Measurements from ENCODE around the gene SH3RF3.

SH3RF3 gene

DNA sequence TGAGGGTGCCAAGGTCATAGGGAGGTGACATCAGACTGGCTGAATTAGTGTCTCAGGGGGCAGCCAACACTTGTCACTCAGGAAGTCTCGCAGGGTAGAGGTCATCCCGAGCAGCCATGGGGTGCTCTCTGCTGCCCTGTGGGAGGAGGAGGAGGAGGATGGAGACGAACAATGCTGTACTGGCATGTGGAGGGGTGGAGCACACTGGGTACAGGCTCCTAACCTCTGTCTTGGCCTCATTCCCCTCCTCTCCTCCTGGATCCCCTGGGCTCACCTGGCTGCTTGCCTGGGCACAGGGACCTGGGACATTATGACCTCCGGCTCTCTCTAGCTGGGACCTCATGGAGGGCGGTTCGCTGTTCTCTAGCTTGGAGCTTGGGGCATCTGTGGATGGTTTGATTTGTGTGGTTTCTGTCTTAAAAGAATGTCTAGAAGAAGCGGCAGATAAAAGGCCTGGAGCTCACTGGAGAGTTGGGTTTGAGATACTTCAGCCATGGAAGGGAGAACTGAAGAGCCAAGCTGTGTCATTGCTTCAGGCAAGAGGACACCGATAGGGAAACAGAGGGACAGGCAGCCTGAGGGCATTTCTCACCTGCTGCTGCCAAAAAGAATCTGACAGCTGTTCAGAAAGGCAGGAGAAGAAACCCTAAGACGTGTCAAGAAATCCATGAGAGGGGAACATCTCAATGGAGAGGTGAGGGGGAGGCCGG lies 351.6 kb downstream of the SH3RF3 start:
- peaks cover 0 to 8% of the 10 kb centered on the region in 2 experiments for H3K4me1 ChIP-seq (ENCODE audit: control insufficient read depth in 1 of 2, insufficient read depth in 2 of 2, low read length in 2 of 2)
- no peak overlapping the region for H4K8ac ChIP-seq (ENCODE audit: low read depth, low read length)
- no peaks in the 10 kb centered on the region for H3K36me3 ChIP-seq (ENCODE audit: control insufficient read depth in 1 of 2, insufficient read depth in 2 of 2, low read length in 2 of 2)
- H3K9me3 ChIP-seq (ENCODE audit: insufficient read depth, low read depth, low read length) = no peaks in the 10 kb centered on the region
- no peak overlapping the region for H2AFZ ChIP-seq (ENCODE audit: insufficient read depth, low read length, poor library complexity)
- no peak overlapping the region for H3K9ac ChIP-seq (ENCODE audit: low read length)
- no peak overlapping the region for H3K4me3 ChIP-seq (ENCODE audit: low read depth, low read length)
- H3K4me2 ChIP-seq (ENCODE audit: low read length) = no peak overlapping the region
- WGBS (ENCODE audit: extremely low coverage, insufficient coverage, insufficient read length) = no CpG with 5 or more reads among the region's 10 CpGs
- no peak overlapping the region for H3K14ac ChIP-seq (ENCODE audit: low read length)
- H3K18ac ChIP-seq (ENCODE audit: low read length) = no peak overlapping the region
- H2BK5ac ChIP-seq (ENCODE audit: low read depth, low read length, poor library complexity) = no peak overlapping the region
- no peaks in the 10 kb centered on the region for H3K27me3 ChIP-seq (ENCODE audit: insufficient read depth, low read length)
- H3K27ac ChIP-seq (ENCODE audit: low read depth, low read length) = no peak overlapping the region
- H4K91ac ChIP-seq (ENCODE audit: low read depth, low read length) = no peak overlapping the region
- no peak overlapping the region for H4K12ac ChIP-seq (ENCODE audit: low read depth, low read length)
- H2BK12ac ChIP-seq (ENCODE audit: low read length) = no peak overlapping the region
- H3K4ac ChIP-seq (ENCODE audit: low read depth, low read length) = no peak overlapping the region
- no peak overlapping the region for H2BK120ac ChIP-seq (ENCODE audit: insufficient read depth, low read length, poor library complexity)
- H3K79me2 ChIP-seq (ENCODE audit: control insufficient read depth, insufficient read depth, low read length, poor library complexity) = no peaks in the 10 kb centered on the region
- H3K79me1 ChIP-seq (ENCODE audit: low read length) = peaks cover 3% of the 10 kb centered on the region
- no peak overlapping the region for H3K23ac ChIP-seq (ENCODE audit: low read length)
- peak; percentile 44 to 71 for DNase-seq
- no peak overlapping the region for H2AK5ac ChIP-seq (ENCODE audit: low read length)

DNA sequence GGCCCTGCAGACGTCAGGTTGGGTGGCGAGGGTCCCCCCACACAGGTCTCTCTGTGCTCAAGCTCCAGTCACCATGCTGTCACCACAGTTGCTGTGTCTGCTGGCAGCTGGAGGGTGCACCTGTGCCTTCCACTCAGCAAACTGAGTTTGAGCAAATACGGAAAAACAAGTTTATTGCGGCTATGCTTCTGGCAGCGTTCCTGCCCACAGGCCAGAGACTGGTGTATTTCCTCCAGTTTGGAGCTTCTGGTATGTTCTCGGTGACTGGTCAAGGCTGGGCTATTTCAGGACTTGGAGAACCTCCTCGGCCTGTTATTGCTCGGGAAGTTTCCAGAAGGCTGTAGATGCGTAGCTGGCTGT lies 352.2 kb downstream of the SH3RF3 start:
- Histone ChIP-seq H2AK5ac (ENCODE audit: low read length) (no peak overlapping the region), H3K79me2 (ENCODE audit: control insufficient read depth, insufficient read depth, low read length, poor library complexity) (no peaks in the 10 kb centered on the region), H3K4me1 (ENCODE audit: control insufficient read depth in 1 of 2, insufficient read depth in 2 of 2, low read length in 2 of 2) (peaks cover 0 to 8% of the 10 kb centered on the region in 2 experiments), H3K14ac (ENCODE audit: low read length) (no peak overlapping the region), H3K9me3 (ENCODE audit: insufficient read depth, low read depth, low read length) (no peaks in the 10 kb centered on the region), H4K12ac (ENCODE audit: low read depth, low read length) (no peak overlapping the region), H3K9ac (ENCODE audit: low read length) (no peak overlapping the region), H4K91ac (ENCODE audit: low read depth, low read length) (no peak overlapping the region), H2BK12ac (ENCODE audit: low read length) (no peak overlapping the region), H3K4me2 (ENCODE audit: low read length) (no peak overlapping the region), H2AFZ (ENCODE audit: insufficient read depth, low read length, poor library complexity) (no peak overlapping the region), H3K4me3 (ENCODE audit: low read depth, low read length) (no peak overlapping the region), H3K36me3 (ENCODE audit: control insufficient read depth in 1 of 2, insufficient read depth in 2 of 2, low read length in 2 of 2) (no peaks in the 10 kb centered on the region), H3K27me3 (ENCODE audit: insufficient read depth, low read length) (no peaks in the 10 kb centered on the region), H2BK120ac (ENCODE audit: insufficient read depth, low read length, poor library complexity) (no peak overlapping the region), H3K4ac (ENCODE audit: low read depth, low read length) (no peak overlapping the region), H3K18ac (ENCODE audit: low read length) (no peak overlapping the region), H4K8ac (ENCODE audit: low read depth, low read length) (no peak overlapping the region), H3K23ac (ENCODE audit: low read length) (no peak overlapping the region), H3K27ac (ENCODE audit: low read depth, low read length) (no peak overlapping the region), H2BK5ac (ENCODE audit: low read depth, low read length, poor library complexity) (no peak overlapping the region), H3K79me1 (ENCODE audit: low read length) (peaks cover 3% of the 10 kb centered on the region)
- DNase-seq = peak; percentile 93 to 96
- WGBS (ENCODE audit: extremely low coverage, insufficient coverage, insufficient read length) = no CpG with 5 or more reads among the region's 9 CpGs

DNA sequence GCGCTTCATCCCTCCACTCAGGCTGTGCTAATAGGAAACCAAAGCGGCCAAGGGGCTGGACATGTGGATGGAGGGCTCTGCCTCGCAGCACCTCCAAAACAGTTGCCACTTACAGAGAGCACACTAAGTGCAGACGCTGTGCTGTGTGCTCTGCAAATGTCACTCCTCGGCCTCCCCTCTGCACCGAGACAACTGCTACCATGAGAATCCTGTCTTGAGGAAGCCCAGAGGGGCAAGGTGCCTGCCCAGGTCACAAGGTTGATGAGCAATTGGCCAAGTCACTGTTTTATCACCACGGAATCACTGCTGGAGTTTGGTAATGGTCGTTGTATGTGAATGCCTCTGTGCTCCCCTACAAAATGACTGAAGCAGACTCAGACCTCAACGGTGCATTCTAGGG lies 352.6 kb downstream of the SH3RF3 start:
- H3K27me3 ChIP-seq (ENCODE audit: insufficient read depth, low read length) = no peaks in the 10 kb centered on the region
- H2AFZ ChIP-seq (ENCODE audit: insufficient read depth, low read length, poor library complexity) = no peak overlapping the region
- no CpG with 5 or more reads among the region's 9 CpGs for WGBS (ENCODE audit: extremely low coverage, insufficient coverage, insufficient read length)
- no peak overlapping the region for H3K14ac ChIP-seq (ENCODE audit: low read length)
- H3K79me2 ChIP-seq (ENCODE audit: control insufficient read depth, insufficient read depth, low read length, poor library complexity) = no peaks in the 10 kb centered on the region
- H3K4me2 ChIP-seq (ENCODE audit: low read length) = no peak overlapping the region
- H3K36me3 ChIP-seq (ENCODE audit: control insufficient read depth in 1 of 2, insufficient read depth in 2 of 2, low read length in 2 of 2) = no peaks in the 10 kb centered on the region
- H4K8ac ChIP-seq (ENCODE audit: low read depth, low read length) = no peak overlapping the region
- H4K91ac ChIP-seq (ENCODE audit: low read depth, low read length) = no peak overlapping the region
- no peak overlapping the region for H3K27ac ChIP-seq (ENCODE audit: low read depth, low read length)
- H2BK12ac ChIP-seq (ENCODE audit: low read length) = no peak overlapping the region
- peaks cover 0 to 8% of the 10 kb centered on the region in 2 experiments for H3K4me1 ChIP-seq (ENCODE audit: control insufficient read depth in 1 of 2, insufficient read depth in 2 of 2, low read length in 2 of 2)
- no peak overlapping the region for H4K12ac ChIP-seq (ENCODE audit: low read depth, low read length)
- no peaks in the 10 kb centered on the region for H3K9me3 ChIP-seq (ENCODE audit: insufficient read depth, low read depth, low read length)
- no peak overlapping the region for H2BK120ac ChIP-seq (ENCODE audit: insufficient read depth, low read length, poor library complexity)
- H3K18ac ChIP-seq (ENCODE audit: low read length) = no peak overlapping the region
- peaks cover 3% of the 10 kb centered on the region for H3K79me1 ChIP-seq (ENCODE audit: low read length)
- H3K4me3 ChIP-seq (ENCODE audit: low read depth, low read length) = no peak overlapping the region
- no peak overlapping the region for H3K4ac ChIP-seq (ENCODE audit: low read depth, low read length)
- H3K9ac ChIP-seq (ENCODE audit: low read length) = no peak overlapping the region
- no peak overlapping the region for H2BK5ac ChIP-seq (ENCODE audit: low read depth, low read length, poor library complexity)
- H3K23ac ChIP-seq (ENCODE audit: low read length) = no peak overlapping the region
- H2AK5ac ChIP-seq (ENCODE audit: low read length) = no peak overlapping the region
- peak; percentile 38 to 51 for DNase-seq

- Histone ChIP-seq H3K9me3 (ENCODE audit: insufficient read depth, low read depth, low read length) (no peaks in the 10 kb centered on the region), H2AFZ (ENCODE audit: insufficient read depth, low read length, poor library complexity) (no peak overlapping the region), H3K23ac (ENCODE audit: low read length) (no peak overlapping the region), H3K27ac (ENCODE audit: low read depth, low read length) (no peak overlapping the region), H2BK12ac (ENCODE audit: low read length) (no peak overlapping the region), H4K8ac (ENCODE audit: low read depth, low read length) (no peak overlapping the region), H2AK5ac (ENCODE audit: low read length) (no peak overlapping the region), H2BK5ac (ENCODE audit: low read depth, low read length, poor library complexity) (no peak overlapping the region), H3K4ac (ENCODE audit: low read depth, low read length) (no peak overlapping the region), H4K12ac (ENCODE audit: low read depth, low read length) (no peak overlapping the region), H3K9ac (ENCODE audit: low read length) (no peak overlapping the region), H3K4me2 (ENCODE audit: low read length) (no peak overlapping the region), H3K27me3 (ENCODE audit: insufficient read depth, low read length) (no peaks in the 10 kb centered on the region), H2BK120ac (ENCODE audit: insufficient read depth, low read length, poor library complexity) (no peak overlapping the region), H3K4me1 (ENCODE audit: control insufficient read depth in 1 of 2, insufficient read depth in 2 of 2, low read length in 2 of 2) (peaks cover 5 to 13% of the 10 kb centered on the region in 2 experiments), H3K79me1 (ENCODE audit: low read length) (peaks cover 3% of the 10 kb centered on the region), H3K18ac (ENCODE audit: low read length) (no peak overlapping the region), H3K36me3 (ENCODE audit: control insufficient read depth in 1 of 2, insufficient read depth in 2 of 2, low read length in 2 of 2) (no peaks in the 10 kb centered on the region), H4K91ac (ENCODE audit: low read depth, low read length) (no peak overlapping the region), H3K79me2 (ENCODE audit: control insufficient read depth, insufficient read depth, low read length, poor library complexity) (no peaks in the 10 kb centered on the region), H3K4me3 (ENCODE audit: low read depth, low read length) (no peak overlapping the region), H3K14ac (ENCODE audit: low read length) (no peak overlapping the region)
- no CpG with 5 or more reads among the region's 15 CpGs for WGBS (ENCODE audit: extremely low coverage, insufficient coverage, insufficient read length)
- peak; percentile 46 to 76 for DNase-seq
Measured at GRCh38 chr2:109482361-109482861, 353.4 kb downstream of the SH3RF3 start.

All from trophoblast cell (in vitro differentiated cells and primary cell).